ENCODE results near the gene EDIL3.

Gene EDIL3

DNA sequence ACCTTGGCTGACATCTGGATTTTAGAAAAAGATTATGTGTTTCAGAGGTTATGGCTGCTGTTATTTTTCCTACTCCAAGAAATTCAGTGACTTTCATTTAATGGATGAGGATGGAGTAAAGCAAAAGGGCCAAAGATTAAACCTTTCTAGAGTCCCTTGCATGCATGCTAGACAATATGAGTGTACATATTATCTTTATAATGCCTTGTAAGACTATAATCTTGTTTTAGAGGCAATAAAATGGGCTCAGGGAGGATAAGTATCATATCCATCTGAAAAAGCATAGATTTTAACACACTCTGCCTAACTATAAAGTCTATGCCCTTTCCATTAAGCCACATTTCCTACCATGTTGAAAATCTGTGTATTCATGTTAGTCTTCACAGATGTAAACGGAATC is 199.8 kb downstream of the EDIL3 start:
- Histone ChIP-seq H3K9ac (ENCODE audit: low read length) (no peak overlapping the region), H3K79me2 (ENCODE audit: insufficient read depth, low read length) (no peaks in the 10 kb centered on the region), H3K27ac (ENCODE audit: low read depth, low read length, poor library complexity, severe bottlenecking) (no peak overlapping the region), H3K4me3 (ENCODE audit: low read depth, low read length, poor library complexity, severe bottlenecking) (no peak overlapping the region), H3F3A (ENCODE audit: insufficient read depth, low read length) (no peaks in the 10 kb centered on the region), H4K20me1 (ENCODE audit: insufficient read depth, low read length) (no peaks in the 10 kb centered on the region), H2AFZ (ENCODE audit: low read length) (no peak overlapping the region), H3K36me3 (ENCODE audit: insufficient read depth, low read length) (no peaks in the 10 kb centered on the region), H3K4me2 (ENCODE audit: low read length) (no peak overlapping the region), H3K4me1 (ENCODE audit: insufficient read depth, low read length, severe bottlenecking) (no peaks in the 10 kb centered on the region), H3K27me3 (ENCODE audit: insufficient read depth, low read length) (no peaks in the 10 kb centered on the region), H3K9me2 (ENCODE audit: low read depth, low read length) (no peaks in the 10 kb centered on the region), H3K9me3 (ENCODE audit: low read length) (no peaks in the 10 kb centered on the region)
- TF ChIP-seq EZH2 (IDR thresholded peaks at IDR 0.05; ENCODE audit: borderline replicate concordance, low read length): no peak
- TF ChIP-seq, protein P1, sequence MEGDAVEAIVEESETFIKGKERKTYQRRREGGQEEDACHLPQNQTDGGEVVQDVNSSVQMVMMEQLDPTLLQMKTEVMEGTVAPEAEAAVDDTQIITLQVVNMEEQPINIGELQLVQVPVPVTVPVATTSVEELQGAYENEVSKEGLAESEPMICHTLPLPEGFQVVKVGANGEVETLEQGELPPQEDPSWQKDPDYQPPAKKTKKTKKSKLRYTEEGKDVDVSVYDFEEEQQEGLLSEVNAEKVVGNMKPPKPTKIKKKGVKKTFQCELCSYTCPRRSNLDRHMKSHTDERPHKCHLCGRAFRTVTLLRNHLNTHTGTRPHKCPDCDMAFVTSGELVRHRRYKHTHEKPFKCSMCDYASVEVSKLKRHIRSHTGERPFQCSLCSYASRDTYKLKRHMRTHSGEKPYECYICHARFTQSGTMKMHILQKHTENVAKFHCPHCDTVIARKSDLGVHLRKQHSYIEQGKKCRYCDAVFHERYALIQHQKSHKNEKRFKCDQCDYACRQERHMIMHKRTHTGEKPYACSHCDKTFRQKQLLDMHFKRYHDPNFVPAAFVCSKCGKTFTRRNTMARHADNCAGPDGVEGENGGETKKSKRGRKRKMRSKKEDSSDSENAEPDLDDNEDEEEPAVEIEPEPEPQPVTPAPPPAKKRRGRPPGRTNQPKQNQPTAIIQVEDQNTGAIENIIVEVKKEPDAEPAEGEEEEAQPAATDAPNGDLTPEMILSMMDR (IDR thresholded peaks at IDR 0.05; ENCODE audit: low read length): no peak

DNA sequence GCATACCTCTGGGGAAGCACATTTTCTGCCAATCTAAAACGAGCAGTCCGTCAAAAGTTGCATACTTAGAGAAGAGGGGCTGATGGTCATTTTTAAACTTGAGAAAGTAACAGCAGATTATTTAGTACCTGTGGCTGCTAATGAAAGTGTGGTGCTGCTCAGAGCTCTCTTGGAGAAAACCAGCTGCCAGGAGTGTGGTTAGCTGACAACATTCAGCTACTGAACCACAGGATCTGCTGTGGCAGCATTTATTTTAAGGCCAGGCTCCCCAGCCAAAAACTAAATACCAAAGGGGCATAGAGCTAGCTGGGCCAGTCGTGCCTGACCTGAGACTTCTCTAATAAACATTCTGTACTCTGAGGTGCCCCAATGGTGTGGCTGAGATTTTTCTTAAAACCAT is 203.6 kb downstream of the EDIL3 start:
- no peak overlapping the region for H3K4me3 ChIP-seq (ENCODE audit: low read depth, low read length, poor library complexity, severe bottlenecking)
- H3K9me3 ChIP-seq (ENCODE audit: low read length): no peaks in the 10 kb centered on the region
- H4K20me1 ChIP-seq (ENCODE audit: insufficient read depth, low read length): no peaks in the 10 kb centered on the region
- H3K36me3 ChIP-seq (ENCODE audit: insufficient read depth, low read length): no peaks in the 10 kb centered on the region
- H3K4me2 ChIP-seq (ENCODE audit: low read length): no peak overlapping the region
- no peaks in the 10 kb centered on the region for H3K27me3 ChIP-seq (ENCODE audit: insufficient read depth, low read length)
- H2AFZ ChIP-seq (ENCODE audit: low read length): no peak overlapping the region
- H3K4me1 ChIP-seq (ENCODE audit: insufficient read depth, low read length, severe bottlenecking): no peaks in the 10 kb centered on the region
- no peak overlapping the region for H3K27ac ChIP-seq (ENCODE audit: low read depth, low read length, poor library complexity, severe bottlenecking)
- H3K9me2 ChIP-seq (ENCODE audit: low read depth, low read length): no peaks in the 10 kb centered on the region
- no peaks in the 10 kb centered on the region for H3K79me2 ChIP-seq (ENCODE audit: insufficient read depth, low read length)
- no peaks in the 10 kb centered on the region for H3F3A ChIP-seq (ENCODE audit: insufficient read depth, low read length)
- TF ChIP-seq, protein P1 (IDR thresholded peaks at IDR 0.05; ENCODE audit: low read length): no peak
- no peak for TF ChIP-seq EZH2 (IDR thresholded peaks at IDR 0.05; ENCODE audit: borderline replicate concordance, low read length)
- H3K9ac ChIP-seq (ENCODE audit: low read length): no peak overlapping the region

DNA sequence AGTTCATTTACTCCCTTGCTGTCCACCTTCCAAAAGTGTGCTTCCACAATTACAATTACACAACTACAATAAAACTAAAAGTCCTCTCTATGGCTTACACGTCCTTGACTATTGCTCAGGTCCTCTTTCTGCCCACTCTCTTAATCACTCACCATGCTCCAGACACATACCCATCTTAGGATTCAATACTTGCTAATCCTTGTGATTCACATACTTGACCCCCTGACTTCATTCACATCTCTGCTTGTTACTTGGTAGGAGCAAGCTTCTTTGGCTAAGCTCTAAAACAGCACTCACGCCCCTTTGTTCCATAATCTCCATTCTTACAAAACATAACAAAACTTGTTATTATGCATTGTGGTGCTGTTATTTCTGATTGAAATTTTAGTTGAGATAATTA is 215.8 kb downstream of the EDIL3 start:
- H4K20me1 ChIP-seq (ENCODE audit: insufficient read depth, low read length): no peaks in the 10 kb centered on the region
- no peak overlapping the region for H2AFZ ChIP-seq (ENCODE audit: low read length)
- no peaks in the 10 kb centered on the region for H3K27me3 ChIP-seq (ENCODE audit: insufficient read depth, low read length)
- no peaks in the 10 kb centered on the region for H3F3A ChIP-seq (ENCODE audit: insufficient read depth, low read length)
- H3K9me2 ChIP-seq (ENCODE audit: low read depth, low read length): no peaks in the 10 kb centered on the region
- no peaks in the 10 kb centered on the region for H3K36me3 ChIP-seq (ENCODE audit: insufficient read depth, low read length)
- no peaks in the 10 kb centered on the region for H3K79me2 ChIP-seq (ENCODE audit: insufficient read depth, low read length)
- H3K4me2 ChIP-seq (ENCODE audit: low read length): no peak overlapping the region
- H3K4me1 ChIP-seq (ENCODE audit: insufficient read depth, low read length, severe bottlenecking): no peaks in the 10 kb centered on the region
- H3K27ac ChIP-seq (ENCODE audit: low read depth, low read length, poor library complexity, severe bottlenecking): no peak overlapping the region
- H3K9ac ChIP-seq (ENCODE audit: low read length): no peak overlapping the region
- H3K9me3 ChIP-seq (ENCODE audit: low read length): no peaks in the 10 kb centered on the region
- no peak for TF ChIP-seq EZH2 (IDR thresholded peaks at IDR 0.05; ENCODE audit: borderline replicate concordance, low read length)
- TF ChIP-seq, protein P1 (IDR thresholded peaks at IDR 0.05; ENCODE audit: low read length): no peak
- no peak overlapping the region for H3K4me3 ChIP-seq (ENCODE audit: low read depth, low read length, poor library complexity, severe bottlenecking)

Data from OCI-LY1 (cell line).